SK-N-SH treated with all-trans-retinoic acid at 6 μM for 48 hours (cell line): ENCODE measurements around the gene ZNF778.

Experiments used
- ATAC-seq: fragments of 200-7000 bp; cut with Tn5 transposase; 3 replicates; pipeline ENCODE4 v1.9.1; 2020; ENCODE audit warnings: mild to moderate bottlenecking, moderate library complexity
- BACH2 ChIP-seq: fragments of 250-450 bp; sonication (Bioruptor Pico); IDR thresholded peaks from 2 replicates; pipeline ENCODE4 v1.9.0; 2021; ENCODE audit warnings: mild to moderate bottlenecking, borderline replicate concordance
- CREB5 ChIP-seq: fragments of 250-450 bp; sonication (Bioruptor Pico); IDR thresholded peaks from 2 replicates; pipeline ENCODE4 v1.5.1; 2020; ENCODE audit warnings: low read depth, mild to moderate bottlenecking, moderate library complexity
- CSDC2 ChIP-seq: fragments of 250-450 bp; sonication (Bioruptor Pico); IDR thresholded peaks from 2 replicates; pipeline ENCODE4 v1.5.0; 2020; ENCODE audit warnings: mild to moderate bottlenecking, moderate library complexity
- CSRNP3 ChIP-seq: fragments of 250-450 bp; sonication (Bioruptor Pico); IDR thresholded peaks from 2 replicates; pipeline ENCODE4 v1.5.1; 2021; ENCODE audit warnings: mild to moderate bottlenecking, moderate library complexity
- ESRRG ChIP-seq: fragments of 250-450 bp; sonication (Bioruptor Pico); IDR thresholded peaks from 2 replicates; pipeline ENCODE4 v1.6.1; 2021; ENCODE audit warnings: mild to moderate bottlenecking
- GLIS3 ChIP-seq: fragments of 250-450 bp; sonication (Bioruptor Pico); IDR thresholded peaks from 2 replicates; pipeline ENCODE4 v1.5.0; 2020; ENCODE audit warnings: mild to moderate bottlenecking, moderate library complexity
- ISL1 ChIP-seq: fragments of 250-450 bp; sonication (Bioruptor Pico); IDR thresholded peaks from 2 replicates; pipeline ENCODE4 v2.1.2; 2022; ENCODE audit warnings: mild to moderate bottlenecking, moderate library complexity
- PATZ1 ChIP-seq: fragments of 250-450 bp; sonication (Bioruptor Pico); IDR thresholded peaks from 2 replicates; pipeline ENCODE4 v1.8.0; 2020; ENCODE audit warnings: mild to moderate bottlenecking, moderate library complexity, borderline replicate concordance
- POU6F1 ChIP-seq: fragments of 250-450 bp; sonication (Bioruptor Pico); IDR thresholded peaks from 2 replicates; pipeline ENCODE4 v1.8.0; 2021; ENCODE audit warnings: low read depth, mild to moderate bottlenecking, moderate library complexity, borderline replicate concordance
- RARB ChIP-seq: fragments of 250-450 bp; sonication (Bioruptor Pico); IDR thresholded peaks from 2 replicates; pipeline ENCODE4 v1.8.0; 2021; ENCODE audit warnings: mild to moderate bottlenecking, moderate library complexity
- SNAI2 ChIP-seq: fragments of 250-450 bp; sonication (Bioruptor Pico); IDR thresholded peaks from 2 replicates; pipeline ENCODE4 v1.5.0; 2020; ENCODE audit warnings: mild to moderate bottlenecking, moderate library complexity
- TCF4 ChIP-seq: fragments of 250-450 bp; sonication (Bioruptor Pico); IDR thresholded peaks from 2 replicates; pipeline ENCODE4 v1.8.0; 2021; ENCODE audit warnings: mild to moderate bottlenecking, moderate library complexity, borderline replicate concordance
- TOX ChIP-seq: fragments of 250-450 bp; sonication (Bioruptor Pico); IDR thresholded peaks from 2 replicates; pipeline ENCODE4 v1.8.0; 2021; ENCODE audit warnings: mild to moderate bottlenecking, moderate library complexity, borderline replicate concordance
- TSHZ2 ChIP-seq: fragments of 250-450 bp; sonication (Bioruptor Pico); IDR thresholded peaks from 2 replicates; pipeline ENCODE4 v1.5.0; 2020; ENCODE audit warnings: mild to moderate bottlenecking, moderate library complexity
- ZC3H10 ChIP-seq: fragments of 250-450 bp; sonication (Bioruptor Pico); IDR thresholded peaks from 2 replicates; pipeline ENCODE4 v1.5.1; 2021; ENCODE audit warnings: mild to moderate bottlenecking, moderate library complexity
- ZFP3 ChIP-seq: fragments of 250-450 bp; sonication (Bioruptor Pico); IDR thresholded peaks from 2 replicates; pipeline ENCODE4 v1.5.0; 2020; ENCODE audit warnings: mild to moderate bottlenecking, moderate library complexity
- ZFP30 ChIP-seq: fragments of 450-650 bp; formaldehyde crosslinking; IDR thresholded peaks from 2 replicates; pipeline ENCODE4 v1.5.0; 2022; ENCODE audit warnings: mild to moderate bottlenecking, moderate library complexity
- ZNF565 ChIP-seq: fragments of 450-650 bp; formaldehyde crosslinking; conservative IDR thresholded peaks from 2 replicates; pipeline ENCODE4 v1.5.0; 2020; ENCODE audit warnings: low read depth, mild to moderate bottlenecking, moderate library complexity
- ZNF70 ChIP-seq: fragments of 450-650 bp; formaldehyde crosslinking; IDR thresholded peaks from 2 replicates; pipeline ENCODE4 v1.5.0; 2020; ENCODE audit warnings: mild to moderate bottlenecking, moderate library complexity
- ZNF8 ChIP-seq: fragments of 450-650 bp; formaldehyde crosslinking; IDR thresholded peaks from 2 replicates; pipeline ENCODE4 v1.5.0; 2020; ENCODE audit warnings: mild to moderate bottlenecking, moderate library complexity

Gene ZNF778

GRCh38 chr16:89209522-89210044 lies 7.9 kb upstream of the ZNF778 start:
- no peak for TF ChIP-seq CSRNP3 (CRISPR knock-in tag)
- no peak for TF ChIP-seq ZFP30 (CRISPR knock-in tag)
- no peak for TF ChIP-seq ZC3H10
- no peak for TF ChIP-seq CSDC2 (CRISPR knock-in tag)
- no peak for TF ChIP-seq ZNF565 (CRISPR knock-in tag)
- no peak for TF ChIP-seq ISL1 (CRISPR knock-in tag)
- no peak for TF ChIP-seq POU6F1 (CRISPR knock-in tag)
- no peak for TF ChIP-seq ZFP3 (CRISPR knock-in tag)
- no peak for TF ChIP-seq TSHZ2 (CRISPR knock-in tag)
- ATAC-seq, result no peak

- ATAC-seq, result peak; percentile 52
Observed at GRCh38 chr16:89210165-89210903, 7.2 kb upstream of the ZNF778 start.

More at GRCh38 chr16:89210165-89210903, 7.2 kb upstream of the ZNF778 start:
- TF ChIP-seq SNAI2 (no peak), BACH2 (CRISPR knock-in tag) (no peak), ZNF565 (CRISPR knock-in tag) (no peak), POU6F1 (CRISPR knock-in tag) (no peak), TCF4 (CRISPR knock-in tag) (no peak), PATZ1 (no peak), ESRRG (no peak), TSHZ2 (CRISPR knock-in tag) (no peak), ZFP3 (CRISPR knock-in tag) (no peak), CREB5 (CRISPR knock-in tag) (no peak), ZNF8 (CRISPR knock-in tag) (no peak), RARB (no peak), ZNF70 (no peak), TOX (CRISPR knock-in tag) (no peak), CSRNP3 (CRISPR knock-in tag) (no peak), ZC3H10 (no peak), GLIS3 (CRISPR knock-in tag) (no peak), ZFP30 (CRISPR knock-in tag) (no peak)
